T47D (cell line): ENCODE data around the gene THBS2.

Source experiments
- DNase-seq, 2 experiments: peaks; one replicate each; pipeline versions ENCODE4 v3.0.0 to v3.0.0-alpha.2; 2011 to 2012; ENCODE audit warnings: low read depth in 1 of 2, low spot score in 1 of 2
- JUND ChIP-seq: IDR thresholded peaks from 2 replicates; pipeline ENCODE4 v1.6.1; 2012; ENCODE audit warnings: low read depth
- in situ Hi-C: cut with HindIII; loops from 2 replicates; pipeline ENCODE4 v1.10.0; 2016; ENCODE audit warnings: low sequenced_read_pairs, low pct_unique_long_range_greater_than_20kb

Gene THBS2

GRCh38 chr6:169174516-169175359 lies 78.9 kb downstream of the THBS2 start:
- peak in 1 of 2 experiments; percentile 32 for DNase-seq
- in situ Hi-C loops: no loop called here
- TF ChIP-seq JUND: no peak

GRCh38 chr6:169173532-169174268 lies 79.9 kb downstream of the THBS2 start:
- peak in 1 of 2 experiments; percentile 48 for DNase-seq
- in situ Hi-C loops: no loop called here
- TF ChIP-seq JUND: no peak

GRCh38 chr6:169172946-169173345 lies 80.7 kb downstream of the THBS2 start:
- DNase-seq: no peak
- in situ Hi-C loops: no loop called here
- TF ChIP-seq JUND: no peak

GRCh38 chr6:169172456-169172855 lies 81.2 kb downstream of the THBS2 start:
- in situ Hi-C loops: no loop called here
- TF ChIP-seq JUND: no peak
- DNase-seq: no peak

- in situ Hi-C loops: no loop called here
- DNase-seq: no peak
- TF ChIP-seq JUND: no peak
Observed at GRCh38 chr6:169171951-169172350, 81.7 kb downstream of the THBS2 start.

- no peak for TF ChIP-seq JUND
Observed at GRCh38 chr6:169171016-169171415, 82.6 kb downstream of the THBS2 start.

GRCh38 chr6:169170583-169170955 lies 83.1 kb downstream of the THBS2 start:
- TF ChIP-seq JUND: no peak
- no peak for DNase-seq
- in situ Hi-C loops: no loop called here

More at GRCh38 chr6:169171016-169171415, 82.6 kb downstream of the THBS2 start:
- in situ Hi-C loops: no loop called here
- DNase-seq: no peak

GRCh38 chr6:169169941-169170582 lies 83.6 kb downstream of the THBS2 start:
- TF ChIP-seq JUND: no peak
- DNase-seq: no peak
- in situ Hi-C loops: no loop called here

- no peak for TF ChIP-seq JUND
- in situ Hi-C loops: no loop called here
Observed at GRCh38 chr6:169169375-169169774, 84.3 kb downstream of the THBS2 start.

GRCh38 chr6:169168706-169169105 lies 84.9 kb downstream of the THBS2 start:
- in situ Hi-C loops: no loop called here
- no peak for DNase-seq
- no peak for TF ChIP-seq JUND

More at GRCh38 chr6:169169375-169169774, 84.3 kb downstream of the THBS2 start:
- no peak for DNase-seq

GRCh38 chr6:169168302-169168630 lies 85.4 kb downstream of the THBS2 start:
- DNase-seq: no peak
- no peak for TF ChIP-seq JUND
- in situ Hi-C loops: no loop called here

GRCh38 chr6:169167581-169168301 lies 85.9 kb downstream of the THBS2 start:
- in situ Hi-C loops: no loop called here
- no peak for TF ChIP-seq JUND
- DNase-seq: no peak
